Posterior vena cava (tissue), 2 donors: ENCODE data around the gene KRABD2.

Experiments used
- DNase-seq: peaks from one replicate; pipeline ENCODE4 v3.0.0-alpha.2; 2020; ENCODE audit warnings: low spot score
- intact Hi-C, 2 donors: fragments of 100-400 bp; cut with DNase I; formaldehyde crosslinking; loops; one replicate each; pipeline versions ENCODE4 v1.14.1 to v1.14.2; 2022 to 2023
- donor health status: DM: yes; HTN: yes; CAD: no.
- donor health status: DM: yes; HTN: yes; CAD: no.

The KRABD2 gene

DNA sequence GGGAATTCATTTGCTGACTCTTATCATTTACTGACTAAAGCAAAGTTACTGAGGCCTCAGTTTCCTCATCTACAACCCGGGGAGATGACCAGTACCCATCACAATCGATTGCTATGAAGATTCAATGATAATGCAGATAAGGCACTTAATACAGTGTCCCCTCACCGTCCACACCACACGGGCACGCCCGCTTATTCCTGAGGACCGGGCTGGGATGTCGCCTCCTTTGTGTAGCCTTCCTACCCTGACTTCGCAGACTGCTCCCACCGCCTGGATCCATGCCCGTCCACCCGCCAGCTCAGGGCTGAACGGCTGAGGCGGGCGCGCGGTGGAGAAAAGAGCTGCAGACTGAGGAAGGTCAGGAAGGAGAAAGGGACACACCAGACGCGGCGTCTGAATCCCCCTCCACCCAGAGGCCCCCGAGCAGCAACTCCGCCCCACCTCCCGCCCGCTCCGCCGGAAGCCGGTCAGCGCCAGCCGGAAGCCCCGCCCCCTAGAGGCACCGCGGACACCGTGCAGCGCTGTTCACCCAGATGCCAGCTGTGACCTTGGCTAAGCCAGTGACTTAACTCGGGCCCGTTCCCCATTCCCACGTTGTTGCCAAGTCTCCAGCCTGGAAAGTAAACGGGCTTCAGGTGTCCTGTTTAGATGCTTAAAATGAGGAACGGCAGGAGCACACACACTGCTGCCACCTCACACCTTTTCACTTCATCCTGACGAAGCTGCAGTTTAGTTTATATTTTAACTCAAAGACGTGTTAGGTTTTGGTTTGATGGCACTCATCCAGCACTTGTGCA lies at the start of gene KRABD2:
Gene KRABD2 (minus strand): TSS at position 434 of the 797 bp plus-strand sequence.
- DNase-seq: peak; percentile 97
- intact Hi-C loops: no loop called here

DNA sequence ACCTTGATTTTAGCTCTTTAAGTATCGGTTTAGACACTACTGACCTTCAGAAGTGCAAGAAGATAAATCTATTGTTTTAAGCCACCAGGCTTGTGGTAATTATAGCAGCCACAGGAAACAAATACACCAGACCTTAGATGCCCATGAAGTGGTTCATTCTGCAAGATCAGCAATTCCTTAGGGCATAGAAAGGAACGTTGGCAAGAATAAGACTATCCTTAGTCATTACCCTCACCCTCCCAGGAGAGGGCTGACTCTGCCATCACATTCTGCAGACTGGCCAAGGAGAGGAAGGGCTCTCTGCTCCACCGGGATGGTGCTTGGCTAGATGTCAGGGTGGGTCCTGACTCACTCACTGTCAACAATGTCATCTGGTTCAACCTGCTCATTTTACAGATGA lies 45.1 kb upstream of the KRABD2 start:
- DNase-seq: no peak
- intact Hi-C loops: no loop called here

GRCh38 chr17:8420041-8420934 lies 43.8 kb upstream of the KRABD2 start:
- intact Hi-C loops: no loop called here
- no peak for DNase-seq

DNA sequence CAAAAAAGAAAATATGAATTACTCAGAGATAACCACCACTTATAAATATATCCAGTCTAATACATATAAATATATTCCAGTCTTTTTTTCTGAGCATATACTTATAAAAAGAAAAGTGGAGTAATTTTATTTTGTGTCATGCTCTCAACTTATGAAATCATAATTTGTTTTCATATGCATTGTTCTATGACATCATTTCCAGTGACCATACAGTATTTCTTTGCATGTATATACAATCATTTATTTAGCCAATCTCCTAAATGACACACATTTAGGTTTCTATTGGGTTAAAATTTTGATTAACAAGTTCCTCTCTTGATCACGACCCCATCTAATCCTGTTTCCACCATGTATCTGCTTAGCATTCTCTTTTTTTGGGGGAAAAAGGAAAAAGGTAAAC lies 42.8 kb upstream of the KRABD2 start:
- intact Hi-C loops: loop anchor here in 1 of 2 donors (10.0 kb wide), 1 partner anchor 345 kb away; no protein-coding TSS in a partner anchor
- no peak for DNase-seq

DNA sequence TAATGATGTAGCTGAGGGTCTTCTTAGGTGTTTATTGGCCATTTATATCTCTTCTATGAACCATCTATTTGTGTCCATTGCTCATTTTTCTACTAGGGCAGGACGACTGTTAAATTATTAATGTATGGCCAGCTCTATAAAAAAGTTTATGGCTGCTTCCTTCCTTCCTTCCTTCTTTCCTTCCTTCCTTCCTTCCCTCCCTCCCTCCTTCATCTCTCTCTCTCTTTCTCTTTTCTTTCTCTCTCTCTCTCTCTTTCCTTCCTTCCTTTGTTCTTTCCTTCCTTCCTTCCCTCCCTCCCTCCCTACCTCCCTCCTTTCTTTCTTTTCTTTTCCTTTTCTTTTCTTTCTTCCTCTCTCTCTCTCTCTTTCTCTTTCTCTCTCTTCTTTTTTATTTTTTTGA lies 42.0 kb upstream of the KRABD2 start:
- intact Hi-C loops: loop anchor here in 1 of 2 donors (10.0 kb wide), 1 partner anchor 346 kb away; no protein-coding TSS in a partner anchor
- DNase-seq: no peak

DNA sequence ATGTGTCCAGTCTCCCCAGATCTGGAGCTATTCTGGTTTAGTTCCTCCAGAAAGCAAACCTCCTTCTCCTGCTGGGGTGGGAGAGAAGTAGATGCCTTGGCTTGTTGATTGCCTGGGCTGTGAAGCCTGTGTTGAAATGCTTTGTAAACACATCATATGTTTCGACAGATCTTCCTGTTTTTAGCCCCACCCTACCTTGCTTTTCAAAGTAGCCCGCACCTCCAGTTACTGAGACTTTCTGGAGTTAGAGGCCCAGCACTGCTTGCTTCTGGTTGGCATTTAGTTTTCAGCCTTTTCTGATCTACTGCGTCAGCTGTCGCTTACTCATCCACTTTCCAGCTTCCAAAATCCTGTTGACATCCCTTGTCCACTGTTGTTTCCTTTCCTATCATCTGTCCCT lies 41.3 kb upstream of the KRABD2 start:
- intact Hi-C loops: loop anchor here in 1 of 2 donors (10.0 kb wide), 1 partner anchor 347 kb away; no protein-coding TSS in a partner anchor
- no peak for DNase-seq

- no peak for DNase-seq
- intact Hi-C loops: loop anchor here (5.0 to 10.0 kb wide), 2 partner anchors 351 to 373 kb away; no protein-coding TSS in a partner anchor
Observed at GRCh38 chr17:8413938-8414337, 37.4 kb upstream of the KRABD2 start.

GRCh38 chr17:8413328-8413727 lies 36.8 kb upstream of the KRABD2 start:
- intact Hi-C loops: loop anchor here (5.0 to 10.0 kb wide), 2 partner anchors 351 to 374 kb away; no protein-coding TSS in a partner anchor

DNA sequence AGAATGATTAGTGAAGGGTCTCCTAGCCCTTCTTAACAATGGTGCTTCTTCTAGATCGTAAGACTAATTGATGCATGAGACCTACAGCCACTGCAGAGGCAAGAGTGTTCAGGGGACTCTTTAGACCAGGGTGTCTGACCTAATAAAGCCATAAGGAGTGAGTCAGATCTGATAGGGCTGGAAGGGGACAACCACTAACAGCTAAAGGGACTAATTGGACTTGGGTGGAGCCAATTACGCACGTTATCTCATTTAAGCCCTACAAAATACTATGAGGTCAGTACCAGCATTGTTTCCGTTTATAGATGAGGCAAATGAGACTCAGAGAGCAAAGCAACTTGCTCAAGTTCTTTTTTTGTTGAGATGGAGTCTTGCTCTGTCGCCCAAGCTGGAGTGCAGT lies 35.6 kb upstream of the KRABD2 start:
- intact Hi-C loops: loop anchor here (5.0 to 10.0 kb wide), 2 partner anchors 353 to 375 kb away; no protein-coding TSS in a partner anchor
- DNase-seq: no peak

More at GRCh38 chr17:8413328-8413727, 36.8 kb upstream of the KRABD2 start:
- DNase-seq: no peak

- no peak for DNase-seq
- intact Hi-C loops: loop anchor here (5.0 to 10.0 kb wide), 2 partner anchors 354 to 376 kb away; no protein-coding TSS in a partner anchor
Observed at GRCh38 chr17:8410883-8411238, 34.4 kb upstream of the KRABD2 start.

- intact Hi-C loops: loop anchor here (5.0 to 10.0 kb wide), 2 partner anchors 355 to 377 kb away; no protein-coding TSS in a partner anchor
- peak; percentile 96 for DNase-seq
Observed at GRCh38 chr17:8409966-8410882, 33.7 kb upstream of the KRABD2 start.

GRCh38 chr17:8408371-8408770 lies 31.9 kb upstream of the KRABD2 start:
- intact Hi-C loops: no loop called here
- no peak for DNase-seq

DNA sequence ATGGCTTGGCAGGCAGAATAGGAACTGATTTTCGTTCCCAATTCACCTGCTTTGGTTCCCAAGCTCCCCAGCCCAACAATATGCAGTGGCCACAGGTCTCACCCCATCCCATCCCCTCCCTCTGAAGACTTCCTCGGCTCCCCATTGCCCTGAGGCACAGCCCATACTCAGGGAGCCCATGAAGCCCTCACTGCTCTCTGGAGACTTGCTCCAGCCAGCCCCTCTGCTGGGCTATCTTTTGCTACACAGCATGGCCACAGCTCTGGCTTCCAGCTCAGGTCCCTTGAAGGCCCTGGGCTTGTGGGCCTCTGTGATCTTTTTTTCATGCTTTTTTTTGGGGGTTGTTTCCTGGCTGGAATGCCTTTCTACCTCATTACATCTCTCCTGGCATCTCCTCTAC lies 29.7 kb upstream of the KRABD2 start:
- DNase-seq: no peak
- intact Hi-C loops: no loop called here

- intact Hi-C loops: no loop called here
- no peak for DNase-seq
Observed at GRCh38 chr17:8405499-8406016, 29.1 kb upstream of the KRABD2 start.

DNA sequence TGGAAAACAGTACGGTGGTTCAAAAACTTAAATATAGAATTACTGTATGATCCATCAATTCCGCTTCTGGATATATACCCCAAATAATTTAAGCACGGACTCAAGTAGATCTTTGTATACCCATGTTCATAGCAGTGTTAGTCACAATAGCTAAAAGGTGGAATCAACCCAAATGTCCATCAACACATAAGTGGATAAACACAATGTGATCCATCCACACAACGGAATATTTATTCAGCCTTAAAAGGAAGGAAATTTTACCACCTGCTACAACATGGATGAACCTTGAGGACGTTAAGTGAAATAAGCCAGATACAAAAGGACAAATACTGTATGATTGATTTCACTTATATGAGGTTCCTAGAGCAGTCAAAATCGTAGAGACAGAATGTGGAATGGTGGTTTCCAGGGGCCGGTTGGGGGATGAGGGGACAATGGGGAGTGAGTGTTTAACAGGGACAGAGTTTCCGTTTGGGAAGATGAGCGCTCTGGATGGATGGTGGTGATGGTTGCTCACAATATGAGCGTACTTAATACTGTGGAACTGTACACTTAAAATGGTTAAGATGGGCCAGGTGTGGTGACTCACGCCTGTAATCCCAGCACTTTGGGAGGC lies 26.5 kb upstream of the KRABD2 start:
- intact Hi-C loops: no loop called here
- DNase-seq: no peak

DNA sequence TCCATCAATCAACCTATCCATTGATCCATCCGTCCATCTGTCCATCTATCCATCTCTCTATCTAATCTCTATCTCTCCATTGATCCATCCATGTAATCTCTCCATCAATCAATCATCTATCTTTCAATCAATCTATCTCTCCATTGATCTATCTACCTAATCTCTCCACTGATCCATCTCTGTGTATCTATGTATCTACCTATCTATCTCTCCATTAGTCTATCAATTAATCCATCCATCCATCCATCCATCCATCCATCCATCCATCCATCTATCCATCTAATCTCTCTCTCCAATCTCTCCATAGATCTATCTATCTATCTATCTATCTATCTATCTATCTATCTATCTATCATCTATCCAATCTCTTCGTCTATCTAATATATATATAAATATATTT lies 24.6 kb upstream of the KRABD2 start:
- intact Hi-C loops: no loop called here
- no peak for DNase-seq

- intact Hi-C loops: no loop called here
- no peak for DNase-seq
Observed at GRCh38 chr17:8398980-8399379, 22.5 kb upstream of the KRABD2 start.

- intact Hi-C loops: no loop called here
- no peak for DNase-seq
Observed at GRCh38 chr17:8397636-8398035, 21.1 kb upstream of the KRABD2 start, which contains the start of gene RNF222. Gene RNF222 (minus strand): TSS chr17:8397827. CDS start chr17:8393461, 4,366 bp downstream.
